Activated CD8-positive, alpha-beta memory T cell treated with anti-CD3 and anti-CD28 coated beads, Interleukin-2, amount 50 U/mL, for 4 hours (primary cell): ENCODE results near the gene SCN9A.
"Not testable (repeated sequence)": the region's sequence is repeated elsewhere in the genome, so short reads cannot be mapped to it uniquely, and the experiment has no call there.

Source experiments
- DNase-seq: peaks from one replicate; pipeline ENCODE4 v3.0.0-alpha.2; 2020

Gene SCN9A

GRCh38 chr2:166373951-166374350 is 1.8 kb downstream of the SCN9A start:
- no peak for DNase-seq

GRCh38 chr2:166373539-166373938 is 2.2 kb downstream of the SCN9A start:
- DNase-seq, result no peak

GRCh38 chr2:166373105-166373504 is 2.6 kb downstream of the SCN9A start:
- DNase-seq, result no peak

GRCh38 chr2:166372046-166372445 is 3.7 kb downstream of the SCN9A start:
- DNase-seq, result no peak

DNA sequence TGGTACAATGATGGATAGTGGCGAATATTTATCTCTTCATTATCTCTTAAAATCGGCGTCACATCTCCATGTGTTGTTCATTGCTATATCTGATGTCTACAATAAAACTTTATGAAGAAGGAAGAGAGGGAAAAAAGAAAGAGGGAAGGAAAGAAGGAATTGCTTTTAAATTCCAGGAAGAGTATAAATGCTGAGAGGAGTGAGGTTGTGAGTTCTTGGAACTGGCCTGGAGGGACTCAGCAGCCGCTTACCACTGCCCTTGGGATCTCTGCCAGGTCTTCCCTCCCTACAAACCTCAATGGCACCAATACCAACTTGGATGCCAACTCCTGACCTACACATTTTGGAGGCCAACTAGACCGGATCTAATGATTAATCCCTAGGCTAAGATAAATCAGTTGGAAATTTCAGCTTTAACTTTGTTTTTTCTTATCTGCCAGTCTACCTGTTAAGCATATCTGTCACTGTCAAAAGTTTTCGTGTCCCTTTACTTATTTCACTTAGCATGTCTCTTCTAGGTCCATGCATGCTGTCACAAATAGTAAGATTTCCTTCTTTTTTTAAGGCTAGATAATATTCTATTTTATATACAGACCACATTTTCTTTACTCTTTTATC is 9.8 kb downstream of the SCN9A start:
- no peak for DNase-seq

DNA sequence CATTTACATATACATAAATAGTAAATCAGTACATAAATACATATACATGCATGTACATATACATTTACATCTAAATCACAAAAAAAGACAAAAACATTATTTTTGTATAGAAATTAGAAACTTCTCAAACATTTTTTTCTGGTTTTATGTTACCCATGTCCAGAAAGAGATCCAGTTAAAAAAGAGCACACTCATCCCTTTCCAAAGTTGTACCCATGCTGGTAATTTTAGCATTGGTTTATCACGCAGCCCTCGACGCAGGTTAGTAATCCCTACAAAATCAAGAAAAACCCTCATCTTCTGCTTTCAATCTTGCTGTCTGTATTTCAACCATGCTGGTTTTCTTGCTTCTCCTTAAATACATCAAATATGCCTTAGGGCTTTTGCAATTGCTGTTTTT is 10.5 kb downstream of the SCN9A start:
- no peak for DNase-seq

GRCh38 chr2:166364476-166365161 is 11.1 kb downstream of the SCN9A start:
- DNase-seq, result no peak

- DNase-seq, result no peak
Measured at GRCh38 chr2:166361351-166362153, 14.2 kb downstream of the SCN9A start.

- DNase-seq, result no peak
Measured at GRCh38 chr2:166360906-166361305, 14.8 kb downstream of the SCN9A start.

- no peak for DNase-seq
Measured at GRCh38 chr2:166360426-166360825, 15.3 kb downstream of the SCN9A start.

DNA sequence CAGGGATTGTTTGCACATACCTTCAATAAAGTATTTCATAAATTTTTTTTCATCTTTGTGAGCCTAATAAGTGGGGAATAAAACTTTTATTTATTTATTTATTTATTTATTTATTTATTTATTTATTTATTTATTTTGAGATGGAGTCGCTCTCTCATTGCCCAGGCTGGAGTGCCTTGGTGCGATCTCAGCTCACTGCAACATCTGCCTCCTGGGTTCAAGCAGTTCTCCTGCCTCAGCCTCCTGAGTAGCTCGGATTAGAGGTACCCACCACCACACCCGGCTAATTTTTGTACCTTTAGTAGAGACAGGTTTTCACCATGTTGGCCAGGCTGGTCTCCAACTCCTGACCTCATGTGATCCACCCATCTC is 17.8 kb downstream of the SCN9A start:
- DNase-seq, result not testable (repeated sequence)

GRCh38 chr2:166357068-166357949 is 18.4 kb downstream of the SCN9A start:
- no peak for DNase-seq

DNA sequence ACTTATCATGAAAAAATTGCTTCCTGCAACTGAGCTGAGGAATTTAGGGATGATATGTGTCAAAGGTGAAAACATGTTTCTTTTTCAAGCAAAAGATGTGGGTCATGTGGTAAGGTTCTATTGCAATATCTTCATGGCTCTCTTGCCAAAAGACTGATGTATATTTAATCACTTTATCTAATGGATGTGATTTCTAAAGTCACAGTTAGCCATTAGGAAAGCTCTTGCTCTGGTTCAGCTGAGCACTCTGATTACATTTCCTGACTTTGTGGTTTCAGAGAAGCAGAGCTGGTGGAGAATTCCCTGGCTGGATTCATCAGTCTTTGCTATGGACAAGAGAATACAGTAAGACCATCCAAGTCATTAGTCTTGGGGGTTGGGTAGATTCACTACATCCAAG is 24.4 kb downstream of the SCN9A start:
- DNase-seq, result no peak

DNA sequence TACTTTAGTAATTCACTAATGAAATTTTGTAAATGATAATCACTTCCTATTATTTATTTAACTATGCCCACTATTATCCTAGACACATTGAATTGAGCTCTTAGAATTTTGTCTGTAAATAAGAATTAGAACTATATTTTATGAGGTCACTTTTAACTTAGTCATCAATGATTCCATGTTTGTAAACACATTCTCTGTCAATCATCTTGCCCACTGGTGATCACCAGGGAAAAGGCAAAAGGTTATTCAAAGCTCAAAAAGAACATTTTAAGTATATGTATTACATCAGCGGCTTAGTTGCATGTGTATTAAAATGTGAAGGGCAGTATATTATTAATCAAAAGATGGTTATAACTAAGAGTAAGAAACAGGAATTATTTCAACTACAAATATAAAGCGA is 25.2 kb downstream of the SCN9A start:
- DNase-seq, result no peak

DNA sequence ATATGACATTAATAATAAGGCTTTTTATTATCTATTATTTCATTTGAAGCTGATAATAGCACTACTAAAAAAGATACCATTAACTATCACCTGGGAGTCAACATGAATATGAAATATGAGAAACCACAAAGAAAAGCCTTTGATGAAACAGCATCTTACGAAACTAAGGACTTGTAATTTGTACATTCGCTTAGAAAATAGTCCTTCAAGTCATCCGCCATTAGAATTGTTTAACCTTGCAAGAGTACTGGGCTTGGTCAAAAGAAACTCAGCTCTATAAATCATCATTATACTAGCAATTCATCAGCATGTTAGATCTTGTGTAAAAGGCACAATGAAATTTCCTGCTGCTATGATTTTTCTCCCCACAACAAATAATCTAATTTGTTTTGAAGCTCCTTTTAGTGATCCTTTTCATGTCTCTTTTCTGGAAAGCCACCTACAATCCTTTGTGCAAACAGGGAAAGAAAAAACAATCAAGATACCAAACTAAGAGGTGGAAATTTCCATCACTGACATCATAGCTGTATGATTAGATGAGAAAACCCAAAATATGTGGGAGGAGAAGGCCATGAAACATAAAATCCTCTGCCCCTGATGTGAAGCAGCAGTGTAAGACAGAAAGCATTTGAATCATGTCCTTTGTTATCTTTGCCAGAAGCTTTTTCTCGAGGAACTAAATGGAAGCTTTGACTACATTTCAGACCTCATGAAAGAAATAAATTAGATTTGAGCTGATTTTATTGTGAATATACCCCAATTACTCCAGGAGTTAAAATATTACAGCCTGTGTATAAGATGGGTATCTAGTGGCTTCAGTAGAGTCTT is 31.2 kb downstream of the SCN9A start:
- no peak for DNase-seq

DNA sequence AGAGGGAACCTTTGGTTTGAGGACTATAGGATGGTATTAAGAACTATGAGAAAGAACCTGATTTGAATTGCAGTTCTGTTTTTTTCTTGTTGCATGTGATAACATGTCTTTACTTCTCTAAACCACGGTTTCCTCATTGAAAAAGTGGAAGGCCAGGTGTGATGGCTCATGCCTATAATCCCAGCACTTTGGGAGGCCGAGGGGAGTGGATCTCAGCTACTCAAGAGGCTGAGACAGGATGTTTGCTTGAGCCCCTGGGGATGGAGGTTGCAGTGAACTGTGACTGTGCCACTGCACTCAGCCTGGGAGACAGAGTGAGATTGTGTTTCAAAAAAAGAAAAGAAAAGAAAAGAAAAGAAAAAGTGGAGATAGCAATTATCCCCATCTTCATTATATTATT is 32.3 kb downstream of the SCN9A start:
- no peak for DNase-seq

- DNase-seq, result no peak
Measured at GRCh38 chr2:166341426-166341825, 34.3 kb downstream of the SCN9A start.

GRCh38 chr2:166338831-166339339 is 36.9 kb downstream of the SCN9A start:
- no peak for DNase-seq

DNA sequence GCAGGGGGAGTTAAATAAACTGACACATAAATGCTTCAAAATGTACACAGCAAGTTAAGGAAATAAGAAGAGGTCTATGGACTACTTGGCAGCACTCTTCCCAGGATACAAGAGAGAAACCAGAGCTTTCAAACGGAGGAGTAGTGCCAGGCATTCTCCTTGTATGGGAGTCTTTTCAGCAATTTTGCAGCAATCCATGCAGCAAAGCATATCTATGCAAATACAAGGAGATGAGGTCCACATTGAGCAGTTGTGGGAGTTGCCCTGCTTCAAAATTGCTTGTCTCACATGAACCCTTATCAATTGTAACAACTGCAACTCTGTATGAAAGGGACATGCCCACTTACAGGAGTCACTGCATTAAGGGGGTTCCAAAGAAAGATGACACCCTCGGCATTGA is 37.8 kb downstream of the SCN9A start:
- DNase-seq, result no peak

- no peak for DNase-seq
Measured at GRCh38 chr2:166335284-166335683, 40.5 kb downstream of the SCN9A start.

GRCh38 chr2:166334805-166335204 is 40.9 kb downstream of the SCN9A start:
- no peak for DNase-seq

- no peak for DNase-seq
Measured at GRCh38 chr2:166333801-166334200, 41.9 kb downstream of the SCN9A start.
